Upper lobe of left lung (tissue), 6 donors: ENCODE measurements around the gene BMPR1B. TPM values are rescaled to one million over a fixed set of nuclear protein-coding genes. Genes with fewer than 3 reads are reported as not detected.

Source experiments
- ATAC-seq, 2 donors: fragments of 200-7000 bp; cut with Tn5 transposase; one replicate each; pipeline ENCODE4 v1.9.1; 2022; ENCODE audit warnings: mild to moderate bottlenecking in 2 of 2, moderate library complexity in 2 of 2; ENCODE audit not compliant: low FRiP score in 2 of 2
- DNase-seq, 2 donors: peaks; one replicate each; pipeline ENCODE4 v3.0.0-alpha.2; 2019 to 2020
- H3K27ac ChIP-seq, 4 donors: fragments of 200-600 bp; sonication (generic); one replicate each; pipeline ENCODE4 v1.5.1; 2016 to 2019
- H3K27me3 ChIP-seq, 4 donors: fragments of 200-600 bp; sonication (generic); one replicate each; pipeline ENCODE4 v1.5.1; 2017 to 2019
- H3K36me3 ChIP-seq, 4 donors: fragments of 200-600 bp; sonication (generic); one replicate each; pipeline ENCODE4 v1.5.1; 2016 to 2019
- H3K4me1 ChIP-seq, 4 donors: fragments of 200-600 bp; sonication (generic); one replicate each; pipeline ENCODE4 v1.5.1; 2018 to 2019
- H3K4me3 ChIP-seq, 4 donors: fragments of 200-600 bp; sonication (generic); one replicate each; pipeline ENCODE4 v1.5.1; 2017 to 2019; ENCODE audit warnings: mild to moderate bottlenecking in 2 of 4, moderate library complexity in 1 of 4
- H3K9me3 ChIP-seq, 4 donors: fragments of 200-600 bp; sonication (generic); one replicate each; pipeline ENCODE4 v1.5.1; 2018 to 2019
- CTCF ChIP-seq, 6 experiments: fragments of 450-650 bp in 4 of 6; fragments of 200-600 bp in 2 of 6; sonication (generic) in 2 of 6; IDR thresholded peaks; one replicate each; pipeline ENCODE4 v1.5.1; 2016 to 2019; ENCODE audit warnings: antibody characterized with exemption in 6 of 6
- EP300 ChIP-seq, 4 donors: sonication (generic); formaldehyde crosslinking; IDR thresholded peaks; one replicate each; pipeline ENCODE4 v1.5.1; 2017; ENCODE audit warnings: antibody characterized with exemption in 4 of 4, control low read depth in 2 of 4
- POLR2A ChIP-seq, 4 donors: fragments of 450-650 bp; IDR thresholded peaks; one replicate each; pipeline ENCODE4 v1.5.1; 2016 to 2017; ENCODE audit warnings: antibody characterized with exemption in 4 of 4, mild to moderate bottlenecking in 2 of 4
- POLR2AphosphoS5 ChIP-seq, 2 donors: sonication (generic); formaldehyde crosslinking; IDR thresholded peaks; one replicate each; pipeline ENCODE4 v1.5.1; 2017; ENCODE audit warnings: antibody characterized with exemption in 2 of 2
- WGBS, 2 donors: methylation state at CpG; one replicate each; pipeline ENCODE4 v1.1.5; 2017 to 2018; 5-methylcytosine and 5-hydroxymethylcytosine counted together
- total RNA-seq, 6 donors: library from RNA; depleted of rRNA in 4 of 6; stranded (reverse); fragments of >200 nt in 4 of 6; gene quantifications; one replicate each; pipeline versions ENCODE4 v1.1.0 to v1.2.1, GENCODE V29; 2016 to 2021
- donor health status: DM: no; HTN: no; CAD: no; lungs with moderate emphysema.
- donor health status: DM: no; HTN: yes; CAD: no; lungs with severe emphysema.

Gene BMPR1B
- total RNA-seq, 6 donors from 2014 or later: 0.78 to 7.7 (median 3.5) TPM

GRCh38 chr4:94802091-94802490 lies 44.3 kb downstream of the BMPR1B start:
- no peak for ATAC-seq
- no peaks in the 10 kb centered on the region for H3K9me3 ChIP-seq
- H3K27me3 ChIP-seq: no peaks in the 10 kb centered on the region
- H3K4me3 ChIP-seq: no peak overlapping the region
- H3K27ac ChIP-seq: no peak overlapping the region
- DNase-seq: no peak
- H3K4me1 ChIP-seq: no peaks in the 10 kb centered on the region
- H3K36me3 ChIP-seq: no peaks in the 10 kb centered on the region
- TF ChIP-seq POLR2AphosphoS5 (IDR thresholded peaks at IDR 0.05): no peak
- no peak for TF ChIP-seq EP300 (IDR thresholded peaks at IDR 0.05)
- no peak for TF ChIP-seq CTCF (IDR thresholded peaks at IDR 0.05)
- TF ChIP-seq POLR2A (IDR thresholded peaks at IDR 0.05): no peak
- 48 to 50% methylated on average over 4 of the region's 4 CpGs for WGBS, 2 donors

DNA sequence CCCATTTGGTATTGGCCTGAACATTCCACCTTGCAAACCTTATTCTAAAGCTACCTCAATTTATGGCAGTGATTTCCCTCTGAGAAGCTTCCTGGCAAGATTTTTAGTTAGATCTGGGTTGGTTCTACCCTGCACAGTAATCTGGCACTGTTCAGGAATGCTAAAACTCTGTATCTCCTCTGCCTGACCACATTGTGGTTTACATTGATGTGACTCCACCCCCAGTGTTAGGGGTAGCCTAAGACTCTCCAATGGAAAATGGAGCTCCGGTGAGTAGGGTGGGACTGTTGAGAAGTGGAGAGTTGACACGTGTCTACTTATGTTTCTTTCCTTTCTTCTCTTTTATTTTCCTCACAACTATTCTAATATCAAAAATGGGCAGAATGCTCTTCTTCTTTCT lies 45.4 kb downstream of the BMPR1B start:
- no peaks in the 10 kb centered on the region for H3K9me3 ChIP-seq
- H3K4me1 ChIP-seq: no peaks in the 10 kb centered on the region
- 74 to 89% methylated on average over 2 of the region's 2 CpGs for WGBS, 2 donors
- no peak for DNase-seq
- no peaks in the 10 kb centered on the region for H3K36me3 ChIP-seq
- no peaks in the 10 kb centered on the region for H3K27me3 ChIP-seq
- no peak overlapping the region for H3K4me3 ChIP-seq
- no peak for ATAC-seq
- H3K27ac ChIP-seq: no peak overlapping the region
- TF ChIP-seq CTCF (IDR thresholded peaks at IDR 0.05) (no peak), POLR2A (IDR thresholded peaks at IDR 0.05) (no peak)

GRCh38 chr4:94804650-94805049 lies 46.9 kb downstream of the BMPR1B start:
- H3K4me1 ChIP-seq: no peaks in the 10 kb centered on the region
- no peaks in the 10 kb centered on the region for H3K27me3 ChIP-seq
- no peak overlapping the region for H3K4me3 ChIP-seq
- H3K9me3 ChIP-seq: no peaks in the 10 kb centered on the region
- WGBS, 2 donors: 75 to 79% methylated on average over 4 of the region's 4 CpGs
- ATAC-seq: no peak
- H3K36me3 ChIP-seq: no peaks in the 10 kb centered on the region
- H3K27ac ChIP-seq: no peak overlapping the region
- TF ChIP-seq POLR2AphosphoS5 (IDR thresholded peaks at IDR 0.05) (no peak), CTCF (IDR thresholded peaks at IDR 0.05) (no peak), POLR2A (IDR thresholded peaks at IDR 0.05) (no peak), EP300 (IDR thresholded peaks at IDR 0.05) (no peak)
- DNase-seq: no peak

- Histone ChIP-seq H3K4me3 (no peak overlapping the region), H3K27ac (no peak overlapping the region), H3K27me3 (no peaks in the 10 kb centered on the region), H3K4me1 (no peaks in the 10 kb centered on the region), H3K9me3 (no peaks in the 10 kb centered on the region), H3K36me3 (no peaks in the 10 kb centered on the region)
- no peak for DNase-seq
- TF ChIP-seq EP300 (IDR thresholded peaks at IDR 0.05) (no peak), CTCF (IDR thresholded peaks at IDR 0.05) (no peak), POLR2A (IDR thresholded peaks at IDR 0.05) (no peak), POLR2AphosphoS5 (IDR thresholded peaks at IDR 0.05) (no peak)
- no peak for ATAC-seq
- WGBS, 2 donors: 93 to 96% methylated on average over 2 of the region's 2 CpGs
Measured at GRCh38 chr4:94806376-94806775, 48.6 kb downstream of the BMPR1B start.

- ATAC-seq (no peak), DNase-seq (no peak)
- Histone ChIP-seq H3K9me3 (no peaks in the 10 kb centered on the region), H3K36me3 (no peaks in the 10 kb centered on the region), H3K27ac (no peak overlapping the region), H3K4me1 (no peaks in the 10 kb centered on the region), H3K27me3 (no peaks in the 10 kb centered on the region), H3K4me3 (no peak overlapping the region)
- no peak for TF ChIP-seq EP300 (IDR thresholded peaks at IDR 0.05)
- TF ChIP-seq POLR2AphosphoS5 (IDR thresholded peaks at IDR 0.05): no peak
- no peak for TF ChIP-seq POLR2A (IDR thresholded peaks at IDR 0.05)
- TF ChIP-seq CTCF (IDR thresholded peaks at IDR 0.05): no peak
- WGBS, 2 donors: 59 to 62% methylated on average over 5 of the region's 5 CpGs
Measured at GRCh38 chr4:94811643-94812042, 53.9 kb downstream of the BMPR1B start.
